Activated CD4-positive, CD25-positive, alpha-beta regulatory T cell treated with anti-CD3 and anti-CD28 coated beads, Interleukin-2, amount 50 U/mL, for 24 hours (primary cell): ENCODE data around the gene FRAT1.

Experiments
- ATAC-seq, 2 donors: fragments of 150-1000 bp; cut with Tn5 transposase; one replicate each; pipeline ENCODE4 v1.10.0; 2021; ENCODE audit warnings: mild to moderate bottlenecking in 1 of 2, moderate library complexity in 1 of 2

FRAT1 gene

DNA sequence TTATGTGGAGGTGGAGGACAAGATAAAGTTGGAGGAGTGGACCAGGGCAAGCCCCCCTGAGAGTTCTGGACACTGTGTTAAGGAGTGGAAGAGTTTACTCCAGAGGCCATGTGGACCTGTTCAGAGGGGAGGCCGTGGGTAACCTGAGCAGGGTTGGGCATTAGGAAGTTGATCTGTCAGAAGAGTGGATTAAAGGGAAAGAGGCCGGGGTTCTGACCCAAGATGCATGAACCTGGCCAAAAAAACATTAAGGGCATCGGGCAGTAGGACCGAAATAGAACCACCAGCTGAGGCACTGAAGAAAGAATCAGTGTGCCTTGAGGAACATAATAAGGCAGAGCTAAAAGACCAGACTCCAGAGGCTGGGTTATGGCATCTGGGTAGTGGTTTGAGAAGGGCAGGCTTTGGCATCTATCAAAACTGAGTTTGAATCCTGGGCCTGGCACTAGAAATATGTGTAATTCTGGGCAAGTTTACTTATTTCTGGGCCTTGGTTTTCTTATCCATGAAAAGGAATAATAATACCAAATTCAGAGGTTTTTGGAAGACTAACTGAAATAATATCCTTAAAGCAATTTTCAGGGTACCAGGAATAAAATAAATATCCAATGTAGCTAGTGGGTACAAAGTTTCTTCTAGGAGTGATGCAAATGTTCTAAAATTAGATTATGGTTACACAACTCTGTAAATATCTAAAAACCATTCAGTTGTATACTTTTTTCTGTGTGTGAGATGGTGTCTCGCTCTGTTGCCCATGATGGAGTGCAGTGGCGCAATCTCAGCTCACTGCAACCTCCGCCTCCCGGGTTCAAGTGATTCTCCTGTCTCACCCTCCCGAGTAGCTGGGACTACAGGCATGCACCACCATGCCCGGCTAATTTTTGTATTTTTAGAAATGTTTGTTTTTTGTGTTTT, 10.9 kb upstream of the FRAT1 start:
- ATAC-seq, result no peak

DNA sequence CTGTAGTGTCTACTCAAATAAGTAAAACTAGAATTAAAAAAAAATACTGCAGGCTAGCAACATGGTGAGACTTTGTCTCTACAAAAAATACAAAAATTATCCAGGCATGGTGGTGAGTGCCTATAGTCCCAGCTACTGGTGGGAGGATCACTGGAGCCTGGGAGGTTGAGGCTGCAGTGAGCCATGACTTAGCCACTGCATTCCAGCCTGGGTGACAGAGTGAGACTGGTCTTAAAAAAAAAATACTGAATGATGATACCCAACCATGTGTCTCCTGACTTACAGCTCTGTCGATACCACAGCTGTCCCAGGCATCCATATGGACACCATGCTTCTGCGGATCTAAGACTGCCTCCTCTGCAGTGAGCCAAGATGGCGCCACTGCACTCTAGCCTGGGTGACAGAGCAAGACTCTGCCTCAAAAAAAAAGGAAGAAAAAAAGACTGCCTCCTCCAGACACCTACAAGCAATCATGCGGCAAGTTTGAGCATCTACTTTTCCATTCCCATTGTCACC, 7.9 kb upstream of the FRAT1 start:
- ATAC-seq, result no peak

DNA sequence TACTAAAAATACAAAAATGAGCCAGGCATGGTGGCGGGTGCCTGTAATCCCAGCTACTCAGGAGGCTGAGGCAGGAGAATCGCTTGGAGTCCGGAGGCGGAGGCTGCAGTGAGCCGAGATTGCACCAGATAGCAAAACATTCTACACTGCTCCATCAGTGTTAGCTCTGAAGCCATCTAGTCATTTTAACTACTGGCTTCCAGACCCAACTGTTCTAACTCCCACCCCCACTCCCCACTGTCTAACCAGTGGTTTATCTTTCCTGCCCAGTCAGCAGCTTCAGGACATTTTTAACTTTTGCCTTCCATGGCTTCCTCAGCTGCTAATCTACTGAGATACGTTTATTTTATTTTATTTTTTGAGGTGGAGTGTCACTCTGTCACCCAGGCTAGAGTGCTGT, 6.2 kb upstream of the FRAT1 start:
- no peak for ATAC-seq

DNA sequence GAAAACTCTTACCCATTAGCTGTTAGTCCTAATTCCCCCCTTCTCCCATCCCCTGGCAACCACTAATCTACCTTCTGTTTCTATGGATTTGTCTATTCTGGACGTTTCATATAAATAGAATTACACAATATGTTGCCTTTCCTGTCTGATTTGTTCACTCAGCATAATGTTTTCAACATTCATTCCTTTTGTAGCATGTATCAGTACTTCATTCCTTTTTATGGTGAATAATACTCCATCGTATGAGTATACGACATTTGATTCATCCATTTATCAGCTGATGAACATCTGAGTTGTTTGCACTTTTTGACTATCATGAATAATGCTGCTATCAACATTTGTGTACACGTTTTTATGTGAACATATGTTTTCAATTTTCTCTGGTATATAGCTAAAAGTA, 4.4 kb upstream of the FRAT1 start:
- no peak for ATAC-seq

DNA sequence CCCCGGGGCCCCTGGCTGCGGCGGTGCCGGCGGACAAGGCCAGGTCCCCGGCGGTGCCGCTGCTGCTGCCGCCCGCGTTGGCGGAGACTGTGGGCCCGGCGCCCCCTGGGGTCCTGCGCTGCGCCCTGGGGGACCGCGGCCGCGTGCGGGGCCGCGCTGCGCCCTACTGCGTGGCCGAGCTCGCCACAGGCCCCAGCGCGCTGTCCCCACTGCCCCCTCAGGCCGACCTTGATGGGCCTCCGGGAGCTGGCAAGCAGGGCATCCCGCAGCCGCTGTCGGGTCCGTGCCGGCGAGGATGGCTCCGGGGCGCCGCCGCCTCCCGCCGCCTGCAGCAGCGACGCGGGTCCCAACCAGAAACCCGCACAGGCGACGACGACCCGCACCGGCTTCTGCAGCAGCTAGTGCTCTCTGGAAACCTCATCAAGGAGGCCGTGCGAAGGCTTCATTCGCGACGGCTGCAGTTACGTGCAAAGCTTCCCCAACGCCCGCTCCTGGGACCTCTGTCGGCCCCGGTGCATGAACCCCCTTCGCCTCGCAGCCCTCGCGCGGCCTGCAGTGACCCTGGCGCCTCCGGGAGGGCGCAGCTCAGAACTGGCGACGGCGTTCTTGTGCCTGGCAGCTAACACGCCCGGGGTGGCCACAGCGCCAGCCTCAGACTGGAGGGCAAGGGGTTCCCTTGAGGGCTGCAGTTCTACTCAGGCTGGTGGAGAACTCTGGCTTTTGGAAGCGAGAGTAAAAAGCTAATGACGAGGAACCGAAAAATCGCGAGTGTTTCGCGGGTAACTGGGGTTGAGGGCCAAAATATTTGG, 804 bp downstream of the FRAT1 start:
- peak; percentile 59 to 61 for ATAC-seq

DNA sequence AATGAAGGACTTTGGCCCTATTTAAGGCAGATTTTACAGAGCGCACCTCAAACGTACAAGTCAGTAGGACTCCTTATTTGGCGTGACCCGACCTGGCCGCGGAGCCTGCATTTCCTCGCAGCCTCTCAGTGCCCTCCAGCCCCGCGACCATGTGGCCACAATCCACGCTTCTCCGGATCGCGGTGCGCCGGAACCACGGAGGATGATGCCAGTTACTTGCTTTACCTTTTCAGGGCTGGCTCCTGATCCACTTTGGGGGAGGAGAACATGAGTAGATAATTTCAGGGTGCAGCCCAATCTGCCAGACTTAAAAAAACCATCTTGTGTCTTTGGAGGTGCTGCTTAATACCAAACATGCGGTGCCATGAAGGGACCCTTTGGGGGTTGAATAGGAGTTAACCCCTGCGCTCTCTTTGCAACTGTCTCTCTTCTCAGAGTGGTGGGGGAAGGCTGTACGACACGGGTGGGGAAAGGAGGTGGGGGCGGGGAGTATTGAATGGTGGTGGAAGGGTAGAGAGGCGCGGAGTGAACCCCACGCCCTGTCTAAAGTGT, 1.5 kb downstream of the FRAT1 start:
- ATAC-seq, result peak in 1 of 2 donors; percentile 12

DNA sequence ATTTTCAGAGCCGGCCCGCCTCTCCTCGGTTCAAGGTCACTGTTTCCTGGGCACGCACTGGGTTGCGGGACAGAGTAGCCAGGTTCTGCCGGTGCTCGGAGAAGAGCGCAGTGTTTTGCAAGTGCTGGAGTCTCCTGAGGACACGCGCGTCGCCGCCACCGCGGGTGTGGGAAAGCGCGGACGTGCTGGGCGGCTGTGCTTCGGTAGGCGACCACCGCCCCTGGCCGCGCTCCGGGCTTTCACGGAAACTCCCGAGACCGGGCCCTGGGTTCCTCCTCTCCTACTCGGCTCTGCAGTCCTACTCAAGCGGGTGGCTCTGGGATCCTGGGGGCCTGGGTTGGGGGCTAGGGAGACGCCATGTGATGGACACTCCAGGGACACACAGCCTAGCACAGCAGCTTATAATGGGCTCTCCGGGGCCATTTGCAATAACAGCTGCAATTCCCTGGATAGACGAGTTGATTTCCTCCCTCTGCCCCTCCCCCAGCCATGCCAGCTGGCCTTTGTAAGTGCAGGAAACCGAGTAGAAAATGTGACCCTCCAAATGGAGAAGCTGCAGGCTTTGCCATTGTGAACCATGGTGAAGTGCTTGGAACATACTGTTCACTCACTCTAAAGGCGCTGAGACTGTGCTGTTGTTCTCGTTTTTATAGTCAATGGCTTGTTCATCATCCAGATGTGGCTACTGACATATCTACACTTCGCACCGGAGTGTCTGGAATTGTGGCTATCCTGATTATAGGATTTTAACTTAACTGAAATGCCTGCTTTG, 2.1 kb downstream of the FRAT1 start:
- ATAC-seq, result no peak

DNA sequence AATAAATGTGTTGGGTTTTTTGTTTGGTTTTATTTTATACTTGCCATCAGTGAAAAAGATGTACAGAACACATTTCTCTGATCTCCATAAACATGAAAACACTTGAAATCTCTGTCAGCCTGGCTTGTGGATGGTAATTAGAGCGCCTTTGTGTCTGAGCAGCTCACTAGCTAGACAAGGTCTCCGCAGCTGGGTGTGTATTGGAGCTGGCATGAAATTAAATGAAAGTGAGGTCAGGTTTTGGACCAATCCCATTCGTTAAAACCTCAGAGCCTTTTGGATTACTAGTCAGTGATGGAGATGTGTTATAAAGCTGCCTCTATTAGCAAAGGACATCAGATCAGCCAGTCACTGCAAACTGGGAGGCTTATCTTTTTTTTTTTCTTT, 2.7 kb downstream of the FRAT1 start:
- ATAC-seq, result no peak

DNA sequence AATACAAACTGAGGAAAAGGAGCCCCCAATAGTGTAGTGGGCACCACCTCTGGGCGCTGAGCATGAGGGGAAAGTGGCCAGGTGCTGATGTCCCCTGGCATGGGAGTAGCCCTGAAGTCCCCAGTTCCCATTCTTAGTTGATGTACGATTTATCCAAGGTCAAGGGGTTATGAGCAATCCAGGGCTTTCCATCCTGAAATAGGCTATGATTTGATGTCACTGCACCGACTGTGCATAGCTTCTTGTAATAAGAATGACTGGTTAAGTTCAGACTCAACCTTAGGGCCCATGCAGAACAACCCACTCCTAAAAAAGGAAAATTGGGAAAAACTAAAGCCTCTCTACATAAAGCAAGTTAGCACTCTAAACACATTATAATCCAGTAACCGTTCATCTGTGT, 4.4 kb downstream of the FRAT1 start:
- ATAC-seq, result no peak

DNA sequence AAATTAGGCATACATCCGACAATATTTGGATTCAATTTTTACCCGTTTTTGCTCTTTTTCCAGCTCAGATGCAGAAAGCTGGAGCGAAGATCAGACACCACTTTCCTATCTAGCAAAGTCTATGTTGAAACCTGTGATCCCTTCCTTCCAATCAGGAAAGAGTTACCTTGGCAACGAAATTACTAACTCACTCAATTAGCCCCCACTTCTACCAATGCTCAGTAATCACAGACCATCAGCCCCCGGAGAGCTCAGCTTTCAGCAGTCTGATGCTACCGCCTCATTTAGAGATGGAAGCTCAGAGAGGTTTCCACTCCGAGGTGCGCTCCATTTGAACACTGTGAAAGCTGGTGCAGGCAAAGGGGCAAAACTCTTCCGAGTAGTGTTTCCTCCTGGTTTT, 6.7 kb downstream of the FRAT1 start:
- no peak for ATAC-seq

DNA sequence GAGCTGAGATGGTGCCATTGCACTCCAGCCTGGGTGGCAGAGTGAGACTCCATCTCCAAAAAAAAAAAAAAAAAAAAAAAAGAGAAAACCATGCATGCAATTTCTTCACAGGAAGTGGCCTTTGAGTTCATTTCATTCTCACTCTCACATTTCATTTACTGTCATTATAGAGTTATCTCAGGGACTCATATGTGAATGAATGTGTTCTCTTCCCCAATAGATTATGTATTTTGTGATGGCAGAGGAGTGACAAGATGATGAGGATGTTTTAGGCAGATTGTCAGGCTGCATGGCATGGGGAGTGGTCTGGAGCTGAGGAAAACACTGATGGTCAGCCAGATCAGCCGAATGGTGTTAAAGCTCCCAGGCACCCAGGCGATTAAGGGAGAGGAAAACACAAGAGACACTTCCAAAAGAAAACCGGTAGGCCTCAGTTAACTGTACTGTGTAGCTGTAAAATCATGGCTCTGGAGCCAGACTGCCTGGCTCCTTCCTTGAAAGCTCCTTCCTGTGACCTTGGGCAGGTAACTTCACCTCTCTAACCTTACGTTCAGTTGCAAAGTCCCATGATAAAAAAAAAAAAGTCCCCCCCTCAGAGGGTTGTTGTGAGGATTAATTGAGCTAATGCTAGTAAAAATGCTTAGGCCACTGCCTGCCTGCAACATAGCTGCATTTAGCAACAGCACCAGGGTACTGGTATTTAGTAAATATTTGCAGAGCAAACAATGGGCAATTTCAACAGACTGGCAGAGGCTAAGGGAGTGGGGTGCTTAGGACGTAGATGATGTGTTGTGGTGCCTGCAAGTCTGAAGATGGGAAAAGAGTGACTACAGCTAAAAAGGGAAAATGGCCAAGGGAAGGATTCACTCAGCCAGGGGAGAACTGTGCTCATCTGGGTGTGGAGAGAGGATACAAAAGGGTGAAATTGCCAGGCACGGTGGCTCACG, 8.6 kb downstream of the FRAT1 start:
- no peak for ATAC-seq

DNA sequence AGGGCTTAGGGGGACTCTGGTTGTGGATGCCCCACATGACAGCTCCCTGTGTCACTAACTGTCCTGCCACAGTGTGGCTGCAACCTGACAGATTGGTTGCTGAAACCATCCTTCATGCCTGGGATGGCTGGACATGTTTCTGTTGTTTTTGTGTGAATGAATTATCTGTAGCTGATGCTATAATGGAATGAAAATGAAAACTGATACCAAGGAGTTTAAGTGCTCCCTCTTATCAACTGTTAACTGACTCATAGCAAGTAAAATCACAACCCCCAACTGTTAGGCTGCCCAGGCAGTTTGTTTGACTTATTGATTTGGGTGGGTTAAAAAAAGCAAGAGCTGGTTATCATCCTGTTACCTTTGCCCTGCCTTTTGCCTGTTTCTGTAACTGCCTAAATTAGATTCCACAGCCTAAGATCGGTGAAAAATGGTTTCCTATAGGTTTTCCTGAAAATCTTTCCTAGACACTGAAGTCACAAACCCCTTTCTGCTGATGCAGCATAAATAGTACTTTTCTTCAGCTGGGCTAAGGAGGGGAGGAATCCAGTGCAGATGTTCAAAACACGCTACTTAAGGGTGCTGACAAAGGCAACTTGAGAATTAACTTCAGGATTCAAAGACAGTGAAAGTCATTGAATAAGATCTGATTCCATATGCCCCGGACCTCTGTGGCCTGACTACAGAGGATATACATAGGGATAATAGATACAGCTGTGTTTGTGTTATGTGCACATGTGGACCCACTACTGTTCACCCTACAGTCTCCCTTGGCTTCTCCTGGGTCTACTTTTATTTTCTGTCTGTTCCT, 9.8 kb downstream of the FRAT1 start:
- peak; percentile 44 to 64 for ATAC-seq

DNA sequence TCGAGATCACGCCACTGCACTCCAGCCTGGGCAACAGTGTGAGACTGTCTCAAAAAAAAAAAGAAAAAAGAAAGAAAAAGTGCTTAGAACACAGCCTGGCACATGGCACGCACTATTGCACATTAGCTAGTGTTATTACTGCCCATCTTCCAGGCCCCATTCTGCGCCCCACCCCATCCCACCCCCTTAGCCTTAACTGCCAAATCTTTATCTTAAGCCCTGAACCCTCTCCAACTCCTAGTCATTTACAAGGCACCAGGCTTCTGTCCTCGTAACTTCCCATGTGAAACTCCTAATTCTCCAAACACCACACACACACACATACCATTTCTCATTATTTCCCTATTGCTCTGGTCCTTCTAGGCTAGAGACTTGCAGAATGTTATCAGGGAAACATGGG, 10.7 kb downstream of the FRAT1 start:
- no peak for ATAC-seq

DNA sequence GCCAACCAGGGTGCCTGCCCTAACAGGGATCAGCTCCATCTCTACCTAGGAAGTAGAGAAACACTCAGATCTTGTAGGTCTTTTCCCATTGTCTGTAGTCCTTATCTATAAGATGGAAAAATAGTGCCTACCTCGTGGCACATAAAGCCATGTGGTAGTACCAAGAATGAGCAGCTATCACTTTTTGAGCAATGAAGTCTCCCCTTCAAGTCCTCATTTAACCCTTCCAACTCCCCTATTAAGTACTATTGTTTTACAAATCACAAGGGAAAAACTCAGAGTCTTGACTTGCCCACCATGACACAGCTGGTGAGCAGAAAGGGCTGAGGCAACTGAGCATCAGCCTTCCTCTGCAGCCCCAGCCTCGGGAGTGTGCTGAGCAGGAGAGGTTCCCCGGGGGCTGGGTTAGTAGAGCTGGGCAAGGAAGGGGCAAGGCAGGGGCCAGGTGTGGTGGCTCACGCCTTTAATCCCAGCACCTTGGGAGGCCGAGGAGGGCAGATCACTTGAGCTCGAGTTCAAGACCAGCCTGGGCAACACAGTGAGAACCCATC, 12.2 kb downstream of the FRAT1 start:
- ATAC-seq, result no peak

DNA sequence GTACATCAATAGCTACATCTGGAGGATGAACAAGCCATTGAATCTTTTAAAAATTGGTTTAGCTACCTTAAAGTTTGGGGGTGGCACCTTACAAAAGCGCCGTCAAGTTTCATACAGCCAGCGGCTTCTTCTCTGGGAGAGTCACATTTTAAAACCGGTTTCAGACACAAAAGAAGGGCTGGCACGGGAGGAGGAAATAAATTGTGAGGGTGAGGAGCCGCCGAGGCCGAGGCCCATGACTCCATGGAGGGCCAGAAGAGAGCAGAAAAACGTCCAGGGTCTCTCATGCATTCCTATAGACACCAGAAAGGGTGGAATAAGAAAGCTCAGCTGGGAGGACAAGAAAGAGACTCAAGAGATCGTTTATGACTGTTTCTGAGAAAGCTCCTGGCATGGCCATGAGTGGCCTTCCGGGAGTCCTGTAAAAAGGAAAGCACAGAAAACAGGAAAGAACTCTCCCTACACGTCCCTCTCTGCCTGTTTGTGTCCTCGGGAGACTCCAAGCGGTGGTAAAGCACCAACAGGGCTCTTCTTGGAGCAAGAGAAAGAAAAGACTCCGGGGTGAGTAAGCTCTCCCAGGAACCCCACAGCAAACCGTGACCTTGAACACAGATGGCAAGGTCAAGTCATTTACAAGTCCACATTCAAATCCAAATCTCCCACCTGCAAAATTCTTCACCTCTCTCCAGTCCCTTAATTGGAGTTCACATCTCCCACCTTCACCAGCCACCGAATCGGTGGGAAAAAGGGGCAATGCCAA, 13.7 kb downstream of the FRAT1 start:
- no peak for ATAC-seq

DNA sequence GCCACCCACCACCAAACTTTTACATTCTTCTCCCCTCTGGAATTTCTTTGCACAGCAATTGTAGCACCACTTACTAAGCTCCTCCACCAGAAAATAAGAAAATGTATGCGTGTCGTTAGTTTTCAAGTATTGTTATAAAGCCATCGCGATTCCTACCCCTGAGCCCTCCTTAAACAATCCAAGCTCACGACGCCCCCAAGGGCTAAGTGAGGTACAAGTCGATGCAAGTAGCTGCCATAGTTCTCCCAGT, 14.2 kb downstream of the FRAT1 start:
- no peak for ATAC-seq

DNA sequence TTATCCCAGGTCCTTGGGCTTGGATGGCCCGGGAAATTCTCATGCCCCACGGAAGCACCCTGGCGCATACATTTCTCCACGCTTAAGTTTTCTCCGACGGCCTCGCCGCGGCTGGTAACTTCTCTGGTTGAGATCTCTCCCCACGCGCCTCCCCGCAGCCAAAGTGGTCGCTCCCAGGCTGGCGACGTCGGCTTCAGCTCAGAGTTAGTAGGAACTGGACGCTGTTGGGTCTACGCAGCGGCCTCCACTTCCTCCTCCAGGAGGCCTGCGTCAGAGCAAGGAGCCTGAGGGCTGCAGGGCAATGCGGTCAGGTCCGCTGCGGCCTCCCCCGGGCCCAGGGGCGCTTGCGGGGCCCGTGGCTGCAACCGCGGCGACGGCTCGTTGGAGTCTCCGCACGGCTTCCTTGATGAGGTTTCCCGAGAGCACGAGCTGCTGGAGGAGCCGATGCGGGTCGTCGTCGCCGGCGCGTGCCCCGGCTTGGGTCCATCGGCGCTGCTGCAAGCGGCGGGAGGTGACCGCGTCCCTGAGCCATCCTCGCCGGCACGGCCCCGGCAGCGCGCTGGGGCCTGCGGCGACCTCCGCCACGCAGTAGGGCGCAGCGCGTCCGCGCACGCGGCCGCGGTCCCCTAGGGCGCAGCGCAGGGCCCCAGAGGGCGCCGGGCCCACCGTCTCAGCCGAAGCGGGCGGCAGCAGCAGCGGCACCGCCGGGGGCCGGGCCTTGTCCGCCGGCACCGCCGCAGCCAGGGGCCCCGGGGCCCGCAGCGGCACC, 14.7 kb downstream of the FRAT1 start:
- ATAC-seq, result peak; percentile 25 to 36

DNA sequence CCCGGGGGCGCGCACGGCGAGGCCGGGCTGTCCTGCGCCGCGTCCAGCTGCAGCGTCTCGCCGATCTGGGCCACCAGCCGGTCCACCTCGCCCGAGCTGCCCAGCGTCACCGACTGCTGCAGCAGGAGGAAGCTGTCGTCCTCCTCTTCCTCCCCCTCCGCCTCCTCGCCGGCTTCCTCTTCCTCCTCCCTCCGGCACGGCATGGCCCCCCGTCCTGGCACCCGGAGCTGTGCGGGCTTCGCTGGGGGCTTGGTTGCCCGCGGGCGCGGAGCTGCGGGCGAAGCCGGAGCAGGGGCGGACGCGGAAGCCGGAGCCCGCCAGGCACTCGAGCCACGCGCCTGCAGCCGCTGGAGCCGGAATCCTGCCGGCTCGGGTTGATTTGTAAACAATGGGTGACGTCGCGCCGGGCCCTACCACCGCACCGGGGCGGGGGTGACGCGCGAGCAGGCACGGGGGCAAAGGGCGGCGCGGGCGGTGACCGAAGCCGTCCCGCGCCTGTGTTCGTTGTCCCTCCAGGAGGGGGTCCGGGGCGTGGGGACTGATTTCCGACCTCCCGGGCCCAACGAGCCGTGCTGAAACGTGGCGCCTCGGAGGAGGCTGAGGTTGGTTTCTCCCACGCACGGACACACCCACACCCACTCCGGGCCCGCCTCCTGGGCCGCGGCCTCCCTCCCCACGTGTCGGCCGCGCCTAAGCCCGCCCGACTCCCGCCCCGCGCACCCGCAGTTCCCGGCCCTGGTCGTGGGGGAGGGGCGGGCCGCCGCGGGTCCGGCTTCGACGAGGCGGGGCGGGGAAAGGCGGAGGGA, 15.5 kb downstream of the FRAT1 start, which contains the start of gene FRAT2:
FRAT2 (minus strand) TSS at position 360 of the 806 bp plus-strand sequence; CDS start at position 203, 157 bp downstream.
- ATAC-seq, result peak; percentile 85 to 86
